Measurements from ENCODE around the gene F13A1. TPM values are rescaled to one million over a fixed set of nuclear protein-coding genes. Genes with fewer than 3 reads are reported as not detected.

The F13A1 gene
- total and polyA plus RNA-seq, 4 donors, result 4.3 to 69.9 (median 23.4) TPM

DNA sequence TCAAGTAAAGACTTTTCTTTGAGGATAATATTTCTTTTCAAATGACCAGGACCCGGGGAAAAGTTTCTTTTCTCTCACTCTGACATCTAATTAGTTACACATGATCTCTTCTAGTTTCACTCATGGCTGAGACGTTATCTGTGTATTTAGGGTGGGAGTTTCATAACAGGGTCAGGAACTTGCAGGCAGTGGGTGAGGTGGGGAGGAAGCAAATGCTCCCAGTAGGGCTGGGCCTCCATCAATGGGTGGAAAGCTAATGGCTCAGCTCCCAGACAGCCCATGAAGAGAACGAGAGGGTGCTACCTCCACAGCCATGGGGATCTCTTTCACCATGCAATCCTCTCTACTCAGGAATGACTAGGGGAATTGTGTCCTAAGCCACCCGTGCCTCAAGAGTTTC is 119.3 kb downstream of the F13A1 start:
- Histone ChIP-seq H3K36me3 (ENCODE audit: control insufficient read depth in 4 of 4, insufficient read depth in 4 of 4, low read length in 4 of 4) (no peaks in the 10 kb centered on the region), H3K9ac (ENCODE audit: insufficient read depth in 1 of 2, low read length in 2 of 2) (no peak overlapping the region), H3K27ac (ENCODE audit: low read depth in 1 of 2, low read length in 1 of 2) (no peak overlapping the region), H3K27me3 (ENCODE audit: control insufficient read depth in 3 of 3, insufficient read depth in 3 of 3, low read length in 2 of 3) (no peaks in the 10 kb centered on the region), H3K4me1 (ENCODE audit: control insufficient read depth in 5 of 5, insufficient read depth in 5 of 5, low read length in 5 of 5) (no peaks in the 10 kb centered on the region), H3K4me3 (no peak overlapping the region), H3K9me3 (ENCODE audit: control insufficient read depth in 4 of 4, insufficient read depth in 3 of 4, low read length in 3 of 4) (peaks cover 0 to 1% (median 0%) of the 10 kb centered on the region in 4 donors)
- no peak for ATAC-seq (ENCODE audit: insufficient read depth, low FRiP score)
- peak in 1 of 3 donors; percentile 37 for DNase-seq
- WGBS, 2 donors, result 38 to 68% methylated on average over 4 of the region's 4 CpGs
- no peak for TF ChIP-seq CTCF (IDR thresholded peaks at IDR 0.05; ENCODE audit: control extremely low read depth, extremely low read depth)

GRCh38 chr6:6199678-6200077 is 120.8 kb downstream of the F13A1 start:
- no peak overlapping the region for H3K9ac ChIP-seq (ENCODE audit: insufficient read depth in 1 of 2, low read length in 2 of 2)
- no peak for TF ChIP-seq CTCF (IDR thresholded peaks at IDR 0.05; ENCODE audit: control extremely low read depth, extremely low read depth)
- no peaks in the 10 kb centered on the region for H3K4me1 ChIP-seq (ENCODE audit: control insufficient read depth in 5 of 5, insufficient read depth in 5 of 5, low read length in 5 of 5)
- no peak overlapping the region for H3K4me3 ChIP-seq
- no peak overlapping the region for H3K27ac ChIP-seq (ENCODE audit: low read depth in 1 of 2, low read length in 1 of 2)
- no peaks in the 10 kb centered on the region for H3K27me3 ChIP-seq (ENCODE audit: control insufficient read depth in 3 of 3, insufficient read depth in 3 of 3, low read length in 2 of 3)
- DNase-seq, result no peak
- ATAC-seq (ENCODE audit: insufficient read depth, low FRiP score), result no peak
- no peaks in the 10 kb centered on the region for H3K36me3 ChIP-seq (ENCODE audit: control insufficient read depth in 4 of 4, insufficient read depth in 4 of 4, low read length in 4 of 4)
- WGBS, 2 donors, result 90 to 95% methylated on average over 3 of the region's 3 CpGs
- peaks cover 0 to 1% (median 0%) of the 10 kb centered on the region in 4 donors for H3K9me3 ChIP-seq (ENCODE audit: control insufficient read depth in 4 of 4, insufficient read depth in 3 of 4, low read length in 3 of 4)

- H3K9ac ChIP-seq (ENCODE audit: insufficient read depth in 1 of 2, low read length in 2 of 2), result no peak overlapping the region
- H3K27ac ChIP-seq (ENCODE audit: low read depth in 1 of 2, low read length in 1 of 2), result no peak overlapping the region
- H3K9me3 ChIP-seq (ENCODE audit: control insufficient read depth in 4 of 4, insufficient read depth in 3 of 4, low read length in 3 of 4), result peaks cover 0 to 4% (median 0%) of the 10 kb centered on the region in 4 donors
- no peak overlapping the region for H3K4me3 ChIP-seq
- TF ChIP-seq CTCF (IDR thresholded peaks at IDR 0.05; ENCODE audit: control extremely low read depth, extremely low read depth), result no peak
- no peaks in the 10 kb centered on the region for H3K36me3 ChIP-seq (ENCODE audit: control insufficient read depth in 4 of 4, insufficient read depth in 4 of 4, low read length in 4 of 4)
- WGBS, 2 donors, result 77 to 80% methylated on average over 3 of the region's 3 CpGs
- H3K4me1 ChIP-seq (ENCODE audit: control insufficient read depth in 5 of 5, insufficient read depth in 5 of 5, low read length in 5 of 5), result no peaks in the 10 kb centered on the region
- H3K27me3 ChIP-seq (ENCODE audit: control insufficient read depth in 3 of 3, insufficient read depth in 3 of 3, low read length in 2 of 3), result peaks cover 0 to 2% (median 0%) of the 10 kb centered on the region in 3 donors
- DNase-seq (no peak), ATAC-seq (ENCODE audit: insufficient read depth, low FRiP score) (no peak)
Observed at GRCh38 chr6:6196762-6197161, 123.7 kb downstream of the F13A1 start.

GRCh38 chr6:6195080-6195479 is 125.4 kb downstream of the F13A1 start:
- H3K9ac ChIP-seq (ENCODE audit: insufficient read depth in 1 of 2, low read length in 2 of 2), result no peak overlapping the region
- 73 to 89% methylated on average over 1 of the region's 1 CpG for WGBS, 2 donors

More at GRCh38 chr6:6195080-6195479, 125.4 kb downstream of the F13A1 start:
- H3K27ac ChIP-seq (ENCODE audit: low read depth in 1 of 2, low read length in 1 of 2), result no peak overlapping the region
- H3K4me3 ChIP-seq, result no peak overlapping the region
- peaks cover 0 to 6% (median 0%) of the 10 kb centered on the region in 4 donors for H3K9me3 ChIP-seq (ENCODE audit: control insufficient read depth in 4 of 4, insufficient read depth in 3 of 4, low read length in 3 of 4)
- peaks cover 0 to 2% (median 0%) of the 10 kb centered on the region in 3 donors for H3K27me3 ChIP-seq (ENCODE audit: control insufficient read depth in 3 of 3, insufficient read depth in 3 of 3, low read length in 2 of 3)
- no peak for TF ChIP-seq CTCF (IDR thresholded peaks at IDR 0.05; ENCODE audit: control extremely low read depth, extremely low read depth)
- ATAC-seq (ENCODE audit: insufficient read depth, low FRiP score) (no peak), DNase-seq (no peak)
- no peaks in the 10 kb centered on the region for H3K36me3 ChIP-seq (ENCODE audit: control insufficient read depth in 4 of 4, insufficient read depth in 4 of 4, low read length in 4 of 4)
- H3K4me1 ChIP-seq (ENCODE audit: control insufficient read depth in 5 of 5, insufficient read depth in 5 of 5, low read length in 5 of 5), result no peaks in the 10 kb centered on the region
